GM19035 (cell line): ENCODE data around the gene OR2J2.
"Not testable (repeated sequence)": the region's sequence is repeated elsewhere in the genome, so short reads cannot be mapped to it uniquely, and the experiment has no call there.

Experiments used
- ATAC-seq: cut with Tn5 transposase; IDR thresholded peaks from one replicate; pipeline ENCODE4 v1.9.1; 2021; ENCODE audit not compliant: unreplicated experiment

OR2J2 gene

DNA sequence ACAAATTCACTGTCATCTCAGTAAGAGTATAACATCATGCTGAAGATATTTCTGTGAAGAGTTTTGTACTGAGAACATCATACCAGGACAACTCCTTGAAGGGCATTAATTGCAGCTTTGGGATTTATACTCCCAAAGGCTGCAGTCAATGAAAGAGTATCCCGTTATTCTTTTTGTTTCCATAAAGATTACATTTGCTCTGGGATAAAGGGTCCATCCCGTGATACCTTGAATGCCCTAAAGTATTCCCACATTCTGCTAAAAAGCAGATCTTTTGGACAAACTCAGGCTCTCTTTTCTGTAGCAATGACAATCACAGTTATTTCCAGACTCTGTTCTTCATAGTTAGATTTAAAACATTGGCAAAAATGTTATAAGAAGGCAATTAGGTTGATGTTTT lies at the start of gene OR2J2:
OR2J2 (plus strand) TSS at position 301 of the 400 bp plus-strand sequence. CDS start 2,729 bp downstream, outside the sequence.
- not testable (repeated sequence) for ATAC-seq

DNA sequence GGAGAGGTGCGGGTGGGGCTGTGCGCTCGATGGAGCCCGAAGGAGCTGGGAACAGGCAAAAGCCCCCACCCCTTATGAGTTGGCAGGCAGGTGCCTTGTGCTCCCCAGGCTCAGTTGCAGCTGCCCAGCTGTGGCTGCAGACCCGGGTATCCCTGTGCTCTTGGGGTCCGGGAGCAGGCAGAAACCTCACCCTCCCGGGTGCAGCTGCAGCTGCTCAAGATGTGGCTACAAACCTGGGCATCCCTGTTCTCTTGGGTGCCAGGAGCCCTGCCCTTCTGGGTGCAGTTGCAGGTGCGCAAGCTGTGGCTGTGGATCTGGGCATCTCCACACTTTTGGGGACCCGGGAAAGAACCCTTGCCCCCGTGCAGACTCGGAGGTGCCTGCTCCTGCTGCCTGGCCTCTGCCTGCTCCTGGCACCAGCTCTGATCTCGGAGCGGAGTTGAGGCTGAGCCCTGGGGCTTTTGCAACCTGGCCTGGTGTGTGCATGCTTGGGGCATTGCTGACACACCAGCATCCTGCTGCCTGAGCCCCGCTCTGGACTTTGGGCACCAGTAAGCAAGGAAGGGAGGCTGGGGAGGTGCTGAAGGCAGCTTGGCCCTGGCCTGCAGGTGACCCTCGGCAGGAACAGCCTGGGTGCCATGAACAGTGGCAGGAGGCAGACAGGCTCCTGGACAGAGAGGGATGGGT lies 41.2 kb upstream of the OR2J2 start:
- ATAC-seq = no peak

DNA sequence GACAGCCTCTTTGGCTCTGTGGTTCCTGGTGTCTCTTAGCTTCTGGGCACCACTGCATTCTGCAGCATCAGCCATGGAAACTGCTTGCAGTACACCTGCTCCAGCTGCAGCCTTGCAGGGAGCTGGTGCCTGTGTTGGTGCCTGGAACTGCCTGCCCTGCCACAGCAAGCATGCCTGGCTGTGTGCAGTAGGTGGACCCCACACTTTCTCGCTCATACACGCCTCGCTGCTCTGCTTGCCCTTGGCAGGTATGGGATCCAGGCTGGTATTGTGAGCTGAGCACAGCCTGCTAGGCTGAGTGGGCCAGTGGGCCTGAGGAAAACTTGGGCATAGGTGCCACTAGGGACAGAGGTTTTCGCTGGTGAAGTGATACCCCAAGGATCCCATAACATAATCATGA lies 40.1 kb upstream of the OR2J2 start:
- no peak for ATAC-seq

DNA sequence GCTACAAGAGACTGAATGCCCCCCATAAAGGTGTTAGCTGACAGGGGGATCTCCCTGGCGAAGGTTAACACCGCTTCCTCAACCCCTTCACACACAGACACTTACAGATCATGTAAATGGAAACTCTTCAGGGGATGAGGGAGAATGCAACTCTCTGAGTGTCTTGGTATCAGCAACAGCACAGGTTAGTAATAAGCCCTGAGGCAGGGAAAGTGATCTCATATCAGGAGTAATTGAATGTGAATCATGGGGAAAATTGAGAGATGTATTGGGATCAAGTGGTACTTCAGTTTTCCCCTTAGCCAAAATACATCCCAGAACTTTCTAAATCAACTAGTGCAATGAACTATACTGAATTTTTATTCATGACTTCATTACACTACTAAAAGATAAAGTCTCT lies 39.0 kb upstream of the OR2J2 start:
- no peak for ATAC-seq

DNA sequence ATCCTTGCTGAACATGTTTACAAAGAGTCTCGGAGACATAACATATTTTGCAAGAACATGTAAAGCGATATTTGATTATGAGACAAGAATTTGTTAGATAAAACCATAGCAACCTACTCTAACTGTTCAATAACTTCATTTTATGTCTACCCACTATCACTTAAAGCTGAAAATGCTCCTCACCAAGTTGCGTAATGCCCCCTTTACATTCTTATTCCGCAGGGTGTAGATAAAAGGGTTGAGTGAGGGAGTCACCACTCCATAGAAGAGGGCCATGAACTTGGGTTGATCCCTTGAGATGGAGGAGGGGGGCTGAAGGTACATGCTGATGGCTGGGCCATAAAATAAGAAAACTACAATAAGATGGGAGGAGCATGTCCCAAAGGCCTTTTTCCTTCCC lies 33.0 kb upstream of the OR2J2 start:
- ATAC-seq = no peak

DNA sequence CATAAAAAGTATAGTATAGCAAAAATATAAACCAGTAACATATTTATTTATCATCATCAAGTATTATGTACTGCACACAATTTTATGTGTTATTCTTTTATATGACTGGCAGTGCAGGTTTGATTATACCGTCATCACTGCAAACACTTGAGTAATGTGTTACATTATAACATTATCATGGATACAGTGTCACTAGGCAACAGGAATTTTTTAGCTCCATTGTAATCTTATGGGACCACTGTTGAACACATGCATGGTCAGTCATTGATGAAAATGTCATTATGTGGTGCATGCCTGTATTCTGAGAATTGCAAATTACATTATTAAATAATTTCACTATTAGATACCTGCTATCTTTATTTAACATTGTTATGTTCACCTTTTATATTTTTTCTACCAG lies 29.1 kb upstream of the OR2J2 start:
- ATAC-seq = no peak

DNA sequence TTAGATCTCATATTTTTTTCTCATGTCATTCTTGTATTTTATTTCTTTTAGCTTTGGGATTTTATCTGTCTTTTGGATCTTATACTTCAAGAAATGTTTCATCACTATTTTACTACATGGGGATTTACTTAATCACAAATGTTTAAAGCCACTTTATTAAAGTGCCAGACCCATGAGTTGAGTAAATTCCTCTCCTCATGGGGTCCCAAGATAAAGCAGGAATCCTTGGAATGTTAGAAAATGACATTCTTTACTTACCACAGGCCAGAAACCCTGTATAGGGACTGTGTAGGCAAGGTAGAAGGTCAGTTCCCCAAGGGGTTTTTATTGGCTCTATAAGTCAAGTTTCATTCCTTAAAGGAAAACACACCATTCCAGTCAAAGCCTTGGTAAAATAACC lies 28.4 kb upstream of the OR2J2 start:
- ATAC-seq = no peak

DNA sequence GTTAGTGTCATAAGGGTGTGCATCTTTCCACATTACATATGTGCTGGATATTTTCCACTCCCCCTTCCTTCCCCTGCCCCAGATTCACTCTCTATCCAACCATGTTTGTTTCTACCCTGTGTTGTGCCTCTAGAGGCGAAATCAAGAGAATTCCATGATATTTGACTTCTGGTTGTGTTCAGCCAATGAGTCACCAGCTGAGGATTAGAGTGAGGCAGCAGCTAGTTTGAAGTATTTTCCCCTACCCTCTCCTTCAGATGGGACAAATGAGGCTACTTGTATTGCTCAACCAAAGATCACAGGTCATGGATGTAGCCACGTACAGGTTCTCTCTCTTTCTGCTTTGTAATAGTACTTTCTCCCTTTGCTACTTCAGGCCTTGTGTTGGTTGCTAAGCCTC lies 24.5 kb upstream of the OR2J2 start:
- ATAC-seq = no peak

DNA sequence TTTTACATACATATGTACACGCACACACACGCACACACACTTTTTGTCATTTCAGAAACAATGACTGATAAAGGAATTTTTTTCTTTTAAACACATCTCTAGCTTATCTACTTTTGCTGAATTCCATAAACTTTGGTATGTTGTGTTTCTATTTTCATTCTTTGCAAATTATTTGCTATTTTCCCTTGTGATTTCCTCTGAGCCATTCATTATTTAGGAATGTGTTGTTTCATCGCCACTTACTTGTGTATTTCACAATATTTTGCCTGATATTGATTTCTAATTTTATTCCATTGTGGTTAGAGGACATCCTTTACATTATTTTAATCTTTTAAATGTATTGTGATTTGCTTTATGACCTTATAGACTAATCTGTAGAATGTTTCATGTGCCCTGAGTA lies 23.6 kb upstream of the OR2J2 start:
- ATAC-seq = no peak

DNA sequence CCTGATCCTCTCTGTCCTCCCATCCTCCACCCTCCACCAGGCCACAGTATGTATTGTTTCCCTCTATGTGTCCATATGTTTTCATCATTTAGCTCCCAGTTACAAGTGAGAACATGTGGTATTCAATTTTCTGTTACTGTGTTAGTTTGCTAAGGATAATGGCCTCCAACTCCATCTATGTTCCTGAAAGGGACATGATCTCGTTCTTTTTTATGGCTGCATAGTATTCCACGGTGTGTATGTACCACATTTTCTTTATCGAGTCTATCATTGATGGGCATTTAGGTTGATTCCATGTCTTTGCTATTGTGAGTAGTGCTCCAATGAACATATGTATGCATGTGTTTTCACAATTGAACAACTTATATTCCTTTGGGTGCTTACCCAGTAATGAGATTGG lies 21.3 kb upstream of the OR2J2 start:
- ATAC-seq = not testable (repeated sequence)

DNA sequence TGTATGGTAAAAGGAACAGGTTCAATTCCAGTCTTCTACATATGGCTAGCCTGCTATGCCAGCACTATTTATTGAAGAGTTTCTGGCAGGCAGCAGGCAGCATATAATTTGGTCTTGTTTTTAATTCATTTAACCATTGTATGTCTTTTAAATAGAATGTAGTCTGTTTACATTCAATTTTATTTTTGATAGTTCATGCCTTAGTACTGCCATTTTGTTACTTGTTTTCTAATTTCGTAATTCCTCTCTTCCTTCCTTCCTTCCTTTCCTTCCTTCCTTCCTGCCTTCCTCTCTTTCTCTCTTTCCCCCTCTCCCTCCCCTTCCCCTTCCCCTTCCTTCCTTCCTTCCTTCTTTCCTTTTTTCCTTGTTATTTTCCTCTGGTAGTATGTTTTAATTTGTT lies 17.6 kb upstream of the OR2J2 start:
- no peak for ATAC-seq

DNA sequence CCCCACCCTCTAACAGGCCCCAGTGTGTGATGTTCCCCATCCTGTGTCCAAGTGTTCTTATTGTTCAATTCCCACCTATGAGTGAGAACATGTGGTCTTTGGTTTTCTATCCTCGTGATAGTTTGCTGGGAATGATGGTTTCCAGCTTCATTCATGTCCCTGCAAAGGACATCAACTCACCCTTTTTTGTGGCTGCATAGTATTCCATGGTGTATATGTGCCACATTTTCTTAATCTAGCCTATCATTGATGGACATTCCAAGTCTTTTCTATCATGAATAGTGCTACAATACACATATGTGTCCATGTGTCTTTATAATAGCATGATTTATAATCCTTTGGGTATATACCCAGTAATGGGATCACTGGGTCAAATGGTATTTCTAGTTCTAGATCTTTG lies 15.5 kb upstream of the OR2J2 start:
- ATAC-seq = not testable (repeated sequence)

DNA sequence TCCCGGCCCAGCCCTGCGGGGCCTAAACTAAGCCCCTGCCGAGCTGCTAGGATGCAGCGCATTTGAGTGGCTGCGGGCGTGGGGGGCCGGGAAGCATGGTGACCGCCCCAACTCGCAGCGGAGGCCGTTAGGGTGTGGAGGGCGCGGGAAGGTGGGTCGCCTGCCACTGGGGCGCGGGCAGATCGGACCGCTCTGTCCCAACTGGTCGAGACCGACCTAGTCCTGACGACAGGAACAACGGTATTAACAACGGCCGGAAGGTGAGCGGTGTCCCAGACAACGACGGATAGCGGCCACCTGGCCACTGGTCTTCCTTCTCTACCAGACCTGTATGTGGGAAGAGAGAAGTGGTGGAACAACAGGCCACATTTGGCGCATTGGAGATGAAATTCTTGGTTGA lies 10.8 kb upstream of the OR2J2 start:
- not testable (repeated sequence) for ATAC-seq

DNA sequence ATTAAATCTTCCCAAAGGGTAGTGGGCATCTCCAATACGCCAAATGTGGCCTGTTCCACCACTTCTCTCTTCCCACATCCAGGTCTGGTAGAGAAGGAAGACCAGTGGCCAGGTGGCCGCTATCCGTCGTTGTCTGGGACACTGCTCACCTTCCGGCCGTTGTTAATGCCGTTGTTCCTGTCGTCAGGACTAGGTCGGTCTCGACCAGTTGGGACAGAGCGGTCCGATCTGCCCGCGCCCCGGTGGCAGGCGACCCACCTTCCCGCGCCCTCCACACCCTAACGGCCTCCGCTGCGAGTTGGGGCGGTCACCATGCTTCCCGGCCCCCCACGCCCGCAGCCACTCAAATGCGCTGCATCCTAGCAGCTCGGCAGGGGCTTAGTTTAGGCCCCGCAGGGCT lies 5.1 kb upstream of the OR2J2 start:
- ATAC-seq = not testable (repeated sequence)

DNA sequence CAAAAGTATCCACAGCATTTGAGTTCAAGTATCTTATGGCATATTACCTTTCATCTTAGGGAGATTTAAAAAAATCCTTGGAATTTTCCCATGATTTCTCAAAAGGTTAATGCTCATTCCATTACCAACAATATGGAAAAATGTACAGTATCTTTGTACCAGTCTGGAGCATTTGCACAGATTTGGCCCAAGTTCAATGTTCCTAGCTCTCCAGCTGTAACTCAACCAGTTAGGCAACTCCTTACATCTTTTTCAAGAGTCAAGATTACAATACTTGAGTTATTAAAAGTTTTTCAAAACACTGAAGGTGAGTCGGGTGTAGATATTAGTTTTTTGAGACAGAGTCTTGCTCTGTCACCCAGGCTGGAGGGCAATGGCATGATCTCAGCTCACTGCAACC lies 1.0 kb downstream of the OR2J2 start:
- no peak for ATAC-seq

DNA sequence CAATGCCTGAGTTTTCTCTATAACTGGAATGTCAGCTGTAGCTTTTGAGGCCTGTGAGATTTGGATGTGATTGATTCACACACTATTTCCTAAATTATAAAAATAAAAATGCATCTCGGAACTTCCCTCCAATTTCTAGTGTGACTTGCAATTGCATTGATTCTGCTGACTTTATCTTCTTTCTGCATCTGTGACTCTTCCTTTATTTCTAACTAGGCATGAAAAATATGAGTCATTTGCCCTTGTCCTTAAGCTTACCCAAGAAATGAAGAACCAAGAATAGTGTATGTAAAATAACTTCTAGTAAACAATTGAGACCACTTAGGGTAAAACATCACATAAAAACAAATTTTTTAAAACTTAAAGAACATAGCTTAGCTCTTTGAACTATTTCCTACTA lies 12.9 kb downstream of the OR2J2 start:
- no peak for ATAC-seq

DNA sequence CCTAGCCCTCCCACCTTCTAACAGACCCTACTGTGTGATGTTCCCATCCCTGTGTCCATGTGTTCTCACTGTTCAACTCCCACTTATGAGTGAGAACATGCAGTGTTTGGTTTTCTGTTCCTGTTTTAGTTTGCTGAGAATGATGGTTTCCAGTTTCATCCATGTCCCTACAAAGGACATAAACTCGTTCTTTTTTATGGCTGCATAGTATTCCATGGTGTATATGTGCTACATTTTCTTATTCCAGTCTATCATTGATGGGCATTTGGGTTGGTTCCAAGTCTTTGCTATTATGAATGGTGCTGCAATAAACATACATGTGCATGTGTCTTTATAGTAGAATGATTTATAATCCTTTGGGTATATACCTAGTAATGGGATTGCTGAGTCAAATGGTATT lies 18.0 kb downstream of the OR2J2 start:
- not testable (repeated sequence) for ATAC-seq

DNA sequence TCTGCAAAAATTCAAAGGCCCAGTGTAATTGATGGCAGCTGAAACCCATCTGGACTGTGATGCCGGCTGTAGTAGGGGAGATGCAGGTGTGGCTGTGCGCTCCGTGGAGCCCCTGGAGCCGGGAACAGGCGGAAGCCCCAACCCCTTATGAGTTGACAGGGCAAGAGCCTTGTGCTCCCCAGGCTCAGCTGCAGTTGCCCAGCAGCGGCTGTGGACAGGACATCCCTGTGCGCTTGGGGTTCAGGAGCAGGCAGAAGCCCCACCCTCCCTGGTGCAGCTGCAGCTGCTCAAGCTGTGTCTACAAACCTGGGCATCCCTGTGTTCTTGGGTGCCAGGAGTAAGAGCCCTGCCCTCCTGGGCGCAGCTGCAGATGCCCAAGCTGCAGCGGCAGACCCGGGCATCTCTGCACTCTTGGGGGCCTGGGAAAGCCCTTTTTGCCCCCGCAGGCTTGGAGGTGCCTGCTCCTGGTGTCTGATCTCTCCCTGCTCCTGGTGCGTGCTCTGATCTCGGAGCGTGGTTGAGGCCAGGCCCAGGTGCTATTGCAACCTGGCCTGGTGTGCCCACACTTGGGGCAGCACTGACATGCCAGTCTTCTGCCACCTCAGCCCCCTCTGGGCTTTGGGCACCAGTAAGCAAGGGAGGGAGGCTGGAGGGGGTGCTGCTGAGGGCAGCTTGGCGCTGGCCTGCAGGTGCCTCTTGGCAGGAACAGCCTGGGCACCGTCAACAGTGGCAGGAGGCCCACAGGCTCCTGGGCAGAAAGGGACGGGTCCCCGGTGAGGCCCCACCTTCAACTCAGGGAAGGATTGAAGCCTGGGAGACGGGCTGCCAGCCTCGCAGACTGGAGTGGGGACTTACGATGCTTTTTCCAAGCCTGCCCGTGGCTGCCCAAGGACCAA lies 30.3 kb downstream of the OR2J2 start:
- no peak for ATAC-seq

DNA sequence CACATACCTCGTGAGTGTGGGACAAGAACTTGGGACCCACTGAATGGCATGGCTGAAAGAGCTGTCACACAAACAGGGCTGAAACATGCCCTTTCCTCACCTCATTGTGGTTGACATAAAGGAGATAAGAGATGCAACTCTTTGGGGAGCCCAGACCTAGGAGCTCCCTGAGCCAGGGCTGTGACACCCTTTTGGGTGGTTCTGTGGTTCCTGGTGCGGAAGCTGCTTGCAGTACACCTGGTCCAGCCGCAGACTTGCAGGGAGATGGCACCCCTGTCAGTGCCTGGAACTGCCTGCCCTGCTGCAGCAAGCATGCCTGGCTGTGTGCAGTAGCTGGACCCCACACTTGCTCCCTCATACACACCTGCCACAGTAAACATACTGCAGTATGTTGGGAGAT lies 31.3 kb downstream of the OR2J2 start:
- no peak for ATAC-seq

DNA sequence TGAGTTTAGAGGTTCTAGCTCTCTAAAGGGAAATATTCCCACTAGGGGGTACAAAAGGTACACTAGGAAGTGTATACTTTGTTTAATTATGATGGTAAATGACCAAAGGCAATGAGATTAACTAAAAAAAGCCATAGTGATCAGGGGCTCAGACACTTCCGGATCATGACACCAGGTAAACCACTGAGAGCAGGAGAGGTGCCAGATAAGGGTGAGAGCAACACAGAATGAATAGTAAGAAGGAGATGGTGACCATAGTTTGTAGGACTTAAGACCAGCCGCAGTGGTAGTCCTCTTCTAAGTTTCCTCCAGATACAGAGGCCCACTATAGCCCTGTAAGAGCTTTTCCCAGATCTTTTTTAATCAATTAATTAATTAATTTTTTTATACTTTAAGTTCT lies 40.8 kb downstream of the OR2J2 start:
- ATAC-seq = no peak

DNA sequence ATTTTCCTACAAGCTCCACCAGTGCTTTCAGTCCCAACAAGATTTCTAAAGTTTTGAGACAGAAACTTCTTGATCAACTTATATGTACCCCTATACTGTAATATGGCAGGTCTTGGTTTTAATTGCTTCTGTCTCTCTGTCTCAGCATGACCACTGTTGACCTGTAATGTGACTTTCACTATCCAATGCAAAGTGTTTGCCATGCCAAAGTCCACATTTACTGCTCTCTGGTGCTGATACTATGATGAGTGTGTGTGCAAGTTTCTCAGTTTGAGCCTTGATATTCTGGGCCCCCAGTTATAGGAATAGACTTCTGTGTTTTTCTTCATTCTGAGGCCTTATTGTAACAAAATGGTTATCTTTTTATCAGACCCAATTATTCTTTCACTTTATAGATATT lies 45.8 kb downstream of the OR2J2 start:
- ATAC-seq = no peak

DNA sequence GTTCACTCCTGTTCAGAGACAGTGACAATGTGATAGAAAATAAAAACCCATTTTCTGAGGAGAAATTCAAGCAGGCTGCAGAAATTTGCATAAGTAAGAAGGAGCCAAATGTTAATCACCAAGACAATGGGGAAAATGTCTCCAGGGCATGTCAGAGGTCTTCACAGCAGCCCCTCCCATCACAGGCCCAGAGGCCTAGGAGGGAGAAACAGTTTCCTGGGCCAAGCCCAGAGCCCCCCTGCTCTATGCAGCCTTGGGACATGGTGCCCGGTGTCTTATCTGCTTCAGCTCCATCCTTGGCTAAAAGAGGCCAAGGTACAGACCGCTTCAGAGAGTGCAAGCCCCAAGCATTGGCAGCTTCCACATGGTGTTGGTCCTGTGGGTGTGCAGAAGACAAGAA lies 46.5 kb downstream of the OR2J2 start:
- not testable (repeated sequence) for ATAC-seq
